ENCODE data around the gene ATP2B3. TPM values are rescaled to one million over a fixed set of nuclear protein-coding genes. Genes with fewer than 3 reads are reported as not detected.

ATP2B3 gene
- total and polyA plus RNA-seq, 2 donors (not counting 3 experiments of a cell fraction or from before 2014, with no cell fraction given), result 0.01 to 0.07 TPM

DNA sequence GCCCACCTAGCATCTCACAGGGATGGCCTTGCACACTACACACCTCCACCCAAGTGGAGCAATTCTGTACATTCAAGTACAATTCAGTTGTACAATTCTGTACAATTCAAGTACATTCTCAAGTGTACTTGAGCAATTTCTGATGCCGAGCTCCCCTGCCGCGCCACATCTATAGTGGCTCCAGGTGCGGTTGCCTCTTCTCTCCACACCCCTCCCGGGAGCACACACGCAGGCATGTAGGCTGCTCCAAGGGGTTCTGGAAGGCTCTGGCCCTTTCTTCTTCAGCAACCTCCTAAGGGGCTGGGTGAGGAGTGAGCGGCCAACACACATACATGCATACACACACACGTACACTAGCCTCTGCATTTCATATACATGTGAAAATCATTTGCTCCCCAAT lies 110.7 kb downstream of the ATP2B3 start:
- no peak for TF ChIP-seq EZH2 (IDR thresholded peaks at IDR 0.05; ENCODE audit: borderline replicate concordance, low read depth, low read length, severe bottlenecking)
- no peak for TF ChIP-seq CTCF (IDR thresholded peaks at IDR 0.05; ENCODE audit: extremely low read depth in 1 of 2, insufficient read depth in 1 of 2, low read depth in 1 of 2, low read length in 2 of 2)
- no peak for TF ChIP-seq JUN (IDR thresholded peaks at IDR 0.05; ENCODE audit: borderline replicate concordance, insufficient read depth, insufficient read length, low read depth)
- TF ChIP-seq MAX (IDR thresholded peaks at IDR 0.05; ENCODE audit: insufficient read depth, insufficient read length), result no peak
- TF ChIP-seq POLR2AphosphoS5 (IDR thresholded peaks at IDR 0.05; ENCODE audit: insufficient read depth, low read depth, low read length), result no peak
- no peak for TF ChIP-seq GATA2 (IDR thresholded peaks at IDR 0.05; ENCODE audit: insufficient read depth, insufficient read length, low read depth, low read length)
- no peak for TF ChIP-seq MYC (IDR thresholded peaks at IDR 0.05; ENCODE audit: low read depth, low read length)
- no peak for TF ChIP-seq FOS (IDR thresholded peaks at IDR 0.05; ENCODE audit: borderline replicate concordance, insufficient read depth, low read length)
- TF ChIP-seq POLR2A (IDR thresholded peaks at IDR 0.05; ENCODE audit: low read depth, low read length), result no peak
- intact Hi-C loops (cut with micrococcal nuclease), result no loop called here
- ChIA-PET POLR2A (no interaction called here), CTCF (no interaction called here)
- Histone ChIP-seq H2AFZ (ENCODE audit: low read depth, low read length) (no peak overlapping the region), H3K4me2 (ENCODE audit: insufficient read depth, low read length) (no peak overlapping the region), H3K27me3 (ENCODE audit: control insufficient read depth in 2 of 2, insufficient read depth in 2 of 2, low read length in 2 of 2) (peaks cover 0 to 1% of the 10 kb centered on the region in 2 experiments), H4K20me1 (replicated peaks; ENCODE audit: control insufficient read depth, extremely low read depth, insufficient read depth, low read length) (no peaks in the 10 kb centered on the region), H3K27ac (ENCODE audit: insufficient read depth, low read depth, low read length) (no peak overlapping the region), H3K4me1 (ENCODE audit: control insufficient read depth, extremely low read depth, insufficient read depth, low read length) (no peaks in the 10 kb centered on the region), H3K9me1 (replicated peaks; ENCODE audit: control insufficient read depth, extremely low read depth, insufficient read depth, low read length) (no peaks in the 10 kb centered on the region), H3K36me3 (ENCODE audit: control insufficient read depth in 2 of 2, extremely low read depth in 1 of 2, insufficient read depth in 2 of 2, low read length in 2 of 2) (no peaks in the 10 kb centered on the region), H3K9ac (replicated peaks; ENCODE audit: extremely low read depth, insufficient read depth, low read length) (no peak overlapping the region), H3K9me3 (replicated peaks; ENCODE audit: control insufficient read depth, insufficient read depth, low read length) (no peaks in the 10 kb centered on the region), H3K79me2 (ENCODE audit: control insufficient read depth, insufficient read depth, low read length) (no peaks in the 10 kb centered on the region), H3K4me3 (replicated peaks in 1 of 3; ENCODE audit: insufficient read depth in 1 of 3, low read depth in 1 of 3, low read length in 3 of 3) (no peak overlapping the region)
- DNase-seq (ENCODE audit: low read depth, low spot score) (no peak), FAIRE-seq (no peak)
- BruUV-seq (replicated peaks), result no TSS peak
- dilution Hi-C loops (cut with MboI; ENCODE audit: extremely low pct_ligation_motif_present, low sequenced_read_pairs), result no loop called here
